HEK293 (cell line): Measurements from ENCODE around the gene CTNNA2.

Experiments used
- BCL11B ChIP-seq: fragments of 450-650 bp; formaldehyde crosslinking; IDR thresholded peaks from 2 replicates; pipeline ENCODE4 v1.5.1; 2016; ENCODE audit warnings: low read depth, missing biosample characterization, missing genetic modification characterization
- SP2 ChIP-seq: fragments of 450-650 bp; formaldehyde crosslinking; IDR thresholded peaks from 2 replicates; pipeline ENCODE4 v1.5.1; 2016; ENCODE audit warnings: missing biosample characterization, missing genetic modification characterization
- ZNF530 ChIP-seq: fragments of 450-650 bp; formaldehyde crosslinking; IDR thresholded peaks from 2 replicates; pipeline ENCODE4 v1.5.1; 2016; ENCODE audit warnings: low read depth, missing biosample characterization, missing genetic modification characterization
- TF ChIP-seq, protein P1 (sequence below): fragments of 450-650 bp; formaldehyde crosslinking; IDR thresholded peaks from 2 replicates; pipeline ENCODE4 v1.5.1; 2016; ENCODE audit warnings: missing biosample characterization, missing genetic modification characterization
- TF ChIP-seq, protein P2 (sequence below): fragments of 450-650 bp; formaldehyde crosslinking; IDR thresholded peaks from 2 replicates; pipeline ENCODE4 v1.5.1; 2016; ENCODE audit warnings: missing biosample characterization, missing genetic modification characterization, borderline replicate concordance
- TF ChIP-seq, protein P3 (sequence below): fragments of 450-650 bp; formaldehyde crosslinking; IDR thresholded peaks from 2 replicates; pipeline ENCODE4; 2016; ENCODE audit warnings: missing biosample characterization, missing genetic modification characterization

DNA sequence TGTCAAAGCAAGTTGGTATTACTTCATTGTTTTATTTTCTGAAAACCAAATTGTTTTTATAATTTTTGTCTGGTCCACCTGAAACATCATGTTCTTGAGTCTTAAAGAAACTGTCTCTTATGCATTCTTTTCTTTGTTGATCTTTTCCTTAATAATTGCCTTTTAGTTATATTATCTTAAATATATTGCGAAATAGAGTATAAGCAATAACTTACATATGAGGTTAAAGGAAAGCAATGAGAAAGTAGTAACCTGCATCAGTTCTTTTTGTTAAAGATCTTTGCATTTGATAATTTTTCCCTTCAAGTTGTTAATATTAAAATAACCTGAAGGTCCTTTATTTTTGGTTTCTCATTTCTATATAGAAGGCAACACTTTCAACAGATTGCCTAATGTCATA is 315.0 kb downstream of the CTNNA2 start:
- no peak for TF ChIP-seq SP2
- TF ChIP-seq, protein P1, sequence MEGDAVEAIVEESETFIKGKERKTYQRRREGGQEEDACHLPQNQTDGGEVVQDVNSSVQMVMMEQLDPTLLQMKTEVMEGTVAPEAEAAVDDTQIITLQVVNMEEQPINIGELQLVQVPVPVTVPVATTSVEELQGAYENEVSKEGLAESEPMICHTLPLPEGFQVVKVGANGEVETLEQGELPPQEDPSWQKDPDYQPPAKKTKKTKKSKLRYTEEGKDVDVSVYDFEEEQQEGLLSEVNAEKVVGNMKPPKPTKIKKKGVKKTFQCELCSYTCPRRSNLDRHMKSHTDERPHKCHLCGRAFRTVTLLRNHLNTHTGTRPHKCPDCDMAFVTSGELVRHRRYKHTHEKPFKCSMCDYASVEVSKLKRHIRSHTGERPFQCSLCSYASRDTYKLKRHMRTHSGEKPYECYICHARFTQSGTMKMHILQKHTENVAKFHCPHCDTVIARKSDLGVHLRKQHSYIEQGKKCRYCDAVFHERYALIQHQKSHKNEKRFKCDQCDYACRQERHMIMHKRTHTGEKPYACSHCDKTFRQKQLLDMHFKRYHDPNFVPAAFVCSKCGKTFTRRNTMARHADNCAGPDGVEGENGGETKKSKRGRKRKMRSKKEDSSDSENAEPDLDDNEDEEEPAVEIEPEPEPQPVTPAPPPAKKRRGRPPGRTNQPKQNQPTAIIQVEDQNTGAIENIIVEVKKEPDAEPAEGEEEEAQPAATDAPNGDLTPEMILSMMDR: no peak
- TF ChIP-seq, protein P2, sequence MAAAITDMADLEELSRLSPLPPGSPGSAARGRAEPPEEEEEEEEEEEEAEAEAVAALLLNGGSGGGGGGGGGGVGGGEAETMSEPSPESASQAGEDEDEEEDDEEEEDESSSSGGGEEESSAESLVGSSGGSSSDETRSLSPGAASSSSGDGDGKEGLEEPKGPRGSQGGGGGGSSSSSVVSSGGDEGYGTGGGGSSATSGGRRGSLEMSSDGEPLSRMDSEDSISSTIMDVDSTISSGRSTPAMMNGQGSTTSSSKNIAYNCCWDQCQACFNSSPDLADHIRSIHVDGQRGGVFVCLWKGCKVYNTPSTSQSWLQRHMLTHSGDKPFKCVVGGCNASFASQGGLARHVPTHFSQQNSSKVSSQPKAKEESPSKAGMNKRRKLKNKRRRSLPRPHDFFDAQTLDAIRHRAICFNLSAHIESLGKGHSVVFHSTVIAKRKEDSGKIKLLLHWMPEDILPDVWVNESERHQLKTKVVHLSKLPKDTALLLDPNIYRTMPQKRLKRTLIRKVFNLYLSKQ (tag by site-specific recombination): no peak
- TF ChIP-seq, protein P3, sequence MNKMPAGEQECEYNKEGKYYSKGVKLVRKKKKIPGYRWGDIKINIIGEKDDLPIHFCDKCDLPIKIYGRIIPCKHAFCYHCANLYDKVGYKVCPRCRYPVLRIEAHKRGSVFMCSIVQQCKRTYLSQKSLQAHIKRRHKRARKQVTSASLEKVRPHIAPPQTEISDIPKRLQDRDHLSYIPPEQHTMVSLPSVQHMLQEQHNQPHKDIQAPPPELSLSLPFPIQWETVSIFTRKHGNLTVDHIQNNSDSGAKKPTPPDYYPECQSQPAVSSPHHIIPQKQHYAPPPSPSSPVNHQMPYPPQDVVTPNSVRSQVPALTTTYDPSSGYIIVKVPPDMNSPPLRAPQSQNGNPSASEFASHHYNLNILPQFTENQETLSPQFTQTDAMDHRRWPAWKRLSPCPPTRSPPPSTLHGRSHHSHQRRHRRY: no peak
- TF ChIP-seq ZNF530 (tag by site-specific recombination): no peak
- TF ChIP-seq BCL11B (tag by site-specific recombination): no peak
